ENCODE measurements around the gene SDK1.

SDK1 gene

GRCh38 chr7:4268040-4268965, 967.3 kb downstream of the SDK1 start:
- no peak for DNase-seq

- no peak for DNase-seq
Observed at GRCh38 chr7:4269086-4269485, 968.0 kb downstream of the SDK1 start.

GRCh38 chr7:4269746-4270145, 968.7 kb downstream of the SDK1 start:
- no peak for DNase-seq

GRCh38 chr7:4270268-4270667, 969.2 kb downstream of the SDK1 start:
- no peak for DNase-seq

GRCh38 chr7:4270941-4271715, 970.1 kb downstream of the SDK1 start:
- no peak for DNase-seq

- no peak for DNase-seq
Observed at GRCh38 chr7:4271716-4272015, 970.6 kb downstream of the SDK1 start.

- DNase-seq = no peak
Observed at GRCh38 chr7:4272141-4272540, 971.1 kb downstream of the SDK1 start.

- DNase-seq = no peak
Observed at GRCh38 chr7:4273566-4274230, 972.6 kb downstream of the SDK1 start.

GRCh38 chr7:4274286-4274685, 973.2 kb downstream of the SDK1 start:
- no peak for DNase-seq

GRCh38 chr7:4277936-4278335, 976.9 kb downstream of the SDK1 start:
- no peak for DNase-seq

- no peak for DNase-seq
Observed at GRCh38 chr7:4279216-4279615, 978.2 kb downstream of the SDK1 start.

GRCh38 chr7:4281231-4281993, 980.4 kb downstream of the SDK1 start:
- no peak for DNase-seq

GRCh38 chr7:4282434-4283223, 981.6 kb downstream of the SDK1 start:
- DNase-seq = no peak

- DNase-seq = no peak
Observed at GRCh38 chr7:4286351-4286750, 985.3 kb downstream of the SDK1 start.

GRCh38 chr7:4288791-4289394, 987.8 kb downstream of the SDK1 start:
- DNase-seq = no peak

- DNase-seq = no peak
Observed at GRCh38 chr7:4297165-4297917, 996.3 kb downstream of the SDK1 start.

GRCh38 chr7:4297918-4298219, 996.8 kb downstream of the SDK1 start:
- no peak for DNase-seq

GRCh38 chr7:4299431-4299830, 998.4 kb downstream of the SDK1 start:
- no peak for DNase-seq

GRCh38 chr7:4302203-4302905, 1001.3 kb downstream of the SDK1 start:
- no peak for DNase-seq
